ENCODE measurements around the gene RHOC. TPM values are rescaled to one million over a fixed set of nuclear protein-coding genes. Genes with fewer than 3 reads are reported as not detected.

Gene RHOC
- total RNA-seq, 1 experiment from 2014 or later, result 154 TPM

DNA sequence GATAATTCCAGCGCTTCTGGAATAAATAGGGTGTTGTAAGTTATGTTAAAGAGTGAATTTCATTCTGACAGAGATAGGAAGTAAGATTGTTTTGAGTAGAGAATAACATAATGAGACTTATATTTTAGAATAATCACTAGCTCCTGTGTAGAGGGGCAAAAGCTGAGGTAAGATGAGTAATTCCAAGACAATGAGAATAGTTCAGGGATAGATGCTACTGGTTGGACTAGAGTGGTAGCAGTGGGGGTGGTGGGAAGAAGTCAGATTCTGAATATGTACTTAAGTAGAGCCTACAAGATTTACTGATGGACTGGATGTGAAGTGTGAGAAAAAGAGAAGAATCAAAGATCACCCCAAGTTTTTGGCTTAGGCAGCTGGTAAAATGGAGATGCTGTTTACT, 55.7 kb downstream of the RHOC start (continued):
- no peak for TF ChIP-seq ATF3 (IDR thresholded peaks at IDR 0.05)
- no peak for TF ChIP-seq POLR2A (IDR thresholded peaks at IDR 0.05; ENCODE audit: borderline replicate concordance, extremely low read depth, insufficient read depth, insufficient read length)
- TF ChIP-seq EGR1 (IDR thresholded peaks at IDR 0.05; ENCODE audit: low read depth), result no peak
- no peak for TF ChIP-seq CTCF (IDR thresholded peaks at IDR 0.05 in 2 of 3, conservative IDR thresholded peaks at IDR 0.05 in 1 of 3; ENCODE audit: borderline replicate concordance in 1 of 3, insufficient read depth in 1 of 3, low read depth in 2 of 3, low read length in 2 of 3)

Other genes starting within 250 kb of the RHOC start
- 1.5 TPM for gene WNT2B, start 198.2 kb downstream of the RHOC start, total RNA-seq (2021; ENCODE audit: unreplicated experiment)
- gene ST7L, start 88.0 kb downstream of the RHOC start, total RNA-seq (2021; ENCODE audit: unreplicated experiment), result 19.9 TPM
- gene CAPZA1, start 87.3 kb downstream of the RHOC start, total RNA-seq (2021; ENCODE audit: unreplicated experiment), result 148 TPM
- gene MOV10, start 32.5 kb downstream of the RHOC start, total RNA-seq (2021; ENCODE audit: unreplicated experiment), result 109 TPM
- gene PPM1J, start 8.2 kb upstream of the RHOC start, total RNA-seq (2021; ENCODE audit: unreplicated experiment), result 7.5 TPM
- gene SLC16A1, start 249.1 kb upstream of the RHOC start, total RNA-seq (2021; ENCODE audit: unreplicated experiment), result 96.7 TPM

Data from HCT116 (cell line).